Neuron (in vitro differentiated cells): Measurements from ENCODE around the gene CYP4F22.

Source experiments
- H2AFZ ChIP-seq: one replicate; pipeline ENCODE4 v1.6.1; 2013; ENCODE audit warnings: low read depth, mild to moderate bottlenecking, inconsistent platforms, low read length, moderate library complexity
- H3K27me3 ChIP-seq: one replicate; pipeline ENCODE4 v1.6.1; 2013; ENCODE audit warnings: low read length; ENCODE audit not compliant: insufficient read depth
- H3K36me3 ChIP-seq: one replicate; pipeline ENCODE4 v1.6.1; 2013; ENCODE audit warnings: low read length; ENCODE audit not compliant: insufficient read depth
- H3K4me1 ChIP-seq: one replicate; pipeline ENCODE4 v1.6.1; 2013; ENCODE audit warnings: low read length; ENCODE audit not compliant: insufficient read depth
- H3K4me3 ChIP-seq: 2 replicates; pipeline ENCODE4 v1.5.1; 2013; ENCODE audit warnings: mild to moderate bottlenecking, low read length, moderate library complexity
- H3K9me3 ChIP-seq: one replicate; pipeline ENCODE4 v1.6.1; 2013; ENCODE audit warnings: low read length

The CYP4F22 gene

DNA sequence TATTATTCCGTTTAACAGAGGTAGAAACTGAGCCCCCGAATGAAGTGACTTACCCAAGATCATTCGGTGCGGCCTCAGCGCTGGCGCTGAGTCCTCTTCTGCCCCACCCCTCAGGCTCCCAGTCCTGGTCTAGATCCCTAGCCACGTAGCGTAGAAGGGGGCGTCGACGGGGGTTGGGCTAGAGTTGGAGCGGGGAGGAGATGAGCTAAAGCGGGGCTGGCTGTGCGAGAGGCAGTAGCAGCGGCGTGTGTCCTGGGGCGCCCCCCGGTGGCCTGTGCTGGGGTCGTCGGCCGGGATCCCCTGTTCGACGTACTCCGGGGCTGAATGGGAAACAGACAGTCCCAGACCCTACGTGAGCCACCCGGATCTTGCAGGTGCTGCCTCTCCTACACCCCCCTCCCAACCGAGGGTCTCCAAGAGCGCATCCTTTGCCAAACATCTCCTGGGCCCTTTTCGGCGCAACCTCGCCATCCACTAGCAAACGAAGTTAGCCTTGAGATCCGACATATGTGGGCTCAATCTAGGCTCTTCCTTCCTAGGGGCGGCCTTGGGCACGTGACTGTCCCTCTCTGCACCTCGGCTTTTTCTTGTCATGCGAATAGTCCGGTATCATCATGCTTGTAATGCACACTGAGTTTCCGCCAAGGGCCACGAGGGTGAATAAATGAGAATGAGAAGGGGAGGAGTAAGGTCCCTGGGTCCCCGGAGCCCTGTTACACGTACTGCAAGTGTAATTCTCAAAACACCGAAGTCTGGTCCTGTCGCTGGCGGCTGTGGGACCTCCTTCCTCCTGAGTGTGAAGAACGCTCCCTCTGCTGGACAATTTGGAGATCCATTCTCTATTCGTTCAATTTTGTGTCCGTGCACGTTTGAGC is 47.7 kb downstream of the CYP4F22 start:
- no peak overlapping the region for H2AFZ ChIP-seq
- H3K36me3 ChIP-seq, result no peaks in the 10 kb centered on the region
- no peak overlapping the region for H3K4me3 ChIP-seq
- H3K9me3 ChIP-seq, result no peaks in the 10 kb centered on the region
- H3K27me3 ChIP-seq, result peaks cover 2% of the 10 kb centered on the region
- H3K4me1 ChIP-seq, result no peaks in the 10 kb centered on the region

DNA sequence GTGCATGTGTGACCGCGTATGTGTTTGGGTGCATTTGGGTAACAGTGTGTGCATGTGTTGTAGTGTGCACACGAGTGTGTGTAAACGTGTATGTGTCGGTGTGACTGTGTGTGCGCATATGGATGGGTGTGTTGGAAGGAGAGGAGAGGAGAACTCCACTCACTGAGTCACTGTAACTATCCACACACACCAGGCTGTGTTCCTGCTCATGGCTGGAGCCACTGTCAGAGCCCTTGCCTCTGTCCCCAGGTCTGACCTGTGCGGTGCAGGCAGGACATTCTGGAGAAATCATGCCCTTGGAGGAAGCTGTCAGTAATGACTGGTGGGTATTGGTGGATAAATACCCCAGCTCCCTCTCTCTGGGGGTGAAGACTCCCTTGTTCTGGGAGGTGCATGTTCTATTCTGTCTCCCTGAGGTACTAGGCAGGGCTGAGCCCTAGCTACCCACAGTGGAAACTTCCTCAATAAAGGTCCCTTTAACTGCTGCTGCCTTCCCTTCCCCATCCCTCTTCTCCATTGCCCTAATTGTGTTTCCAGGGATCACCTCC is 48.4 kb downstream of the CYP4F22 start:
- Histone ChIP-seq H3K4me3 (no peak overlapping the region), H3K27me3 (peaks cover 2% of the 10 kb centered on the region), H3K36me3 (no peaks in the 10 kb centered on the region), H3K4me1 (no peaks in the 10 kb centered on the region), H2AFZ (no peak overlapping the region), H3K9me3 (no peaks in the 10 kb centered on the region)

DNA sequence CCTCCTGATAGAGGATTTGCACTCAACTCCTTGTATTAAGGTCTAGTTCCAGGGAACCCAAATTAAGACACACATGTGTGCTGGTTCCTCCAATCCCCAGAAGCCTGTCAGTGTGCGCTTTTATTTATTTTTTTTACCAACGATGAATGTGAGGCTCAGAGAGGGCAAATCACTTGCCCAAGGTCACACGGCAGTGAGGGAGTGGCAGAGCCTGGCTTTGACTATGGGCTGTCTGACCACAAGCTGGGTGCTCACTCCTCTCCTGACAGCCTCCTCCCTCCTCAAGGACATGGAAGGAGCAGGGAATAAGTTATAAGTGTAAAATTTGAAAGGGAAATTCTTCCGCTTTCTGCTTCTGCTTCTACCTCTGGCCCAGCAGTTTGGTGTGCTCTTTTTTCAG is 48.9 kb downstream of the CYP4F22 start:
- no peaks in the 10 kb centered on the region for H3K36me3 ChIP-seq
- no peaks in the 10 kb centered on the region for H3K4me1 ChIP-seq
- no peak overlapping the region for H3K4me3 ChIP-seq
- no peaks in the 10 kb centered on the region for H3K9me3 ChIP-seq
- no peak overlapping the region for H2AFZ ChIP-seq
- peaks cover 2% of the 10 kb centered on the region for H3K27me3 ChIP-seq

DNA sequence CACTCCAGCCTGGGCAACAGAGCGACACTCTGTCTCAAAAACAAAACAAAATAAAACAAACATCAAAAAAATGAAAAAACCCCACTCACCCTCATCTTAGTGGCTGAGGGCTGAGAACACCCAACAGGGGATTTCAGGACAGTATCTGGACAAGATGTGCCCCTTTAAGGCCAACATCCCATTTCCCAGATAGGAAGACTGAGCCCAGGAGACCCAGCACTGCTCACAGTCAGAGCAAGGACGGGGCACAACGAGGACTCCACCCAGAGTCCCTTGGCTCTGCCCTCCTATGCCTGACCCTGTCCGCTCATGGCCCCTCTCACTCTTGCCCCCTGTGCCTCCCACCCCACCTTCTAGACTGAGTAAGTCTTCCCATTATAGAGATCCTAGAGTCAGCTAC is 53.8 kb downstream of the CYP4F22 start:
- no peak overlapping the region for H2AFZ ChIP-seq
- peaks cover 5% of the 10 kb centered on the region for H3K27me3 ChIP-seq
- H3K4me3 ChIP-seq, result no peak overlapping the region
- H3K4me1 ChIP-seq, result no peaks in the 10 kb centered on the region
- H3K36me3 ChIP-seq, result no peaks in the 10 kb centered on the region
- H3K9me3 ChIP-seq, result no peaks in the 10 kb centered on the region

DNA sequence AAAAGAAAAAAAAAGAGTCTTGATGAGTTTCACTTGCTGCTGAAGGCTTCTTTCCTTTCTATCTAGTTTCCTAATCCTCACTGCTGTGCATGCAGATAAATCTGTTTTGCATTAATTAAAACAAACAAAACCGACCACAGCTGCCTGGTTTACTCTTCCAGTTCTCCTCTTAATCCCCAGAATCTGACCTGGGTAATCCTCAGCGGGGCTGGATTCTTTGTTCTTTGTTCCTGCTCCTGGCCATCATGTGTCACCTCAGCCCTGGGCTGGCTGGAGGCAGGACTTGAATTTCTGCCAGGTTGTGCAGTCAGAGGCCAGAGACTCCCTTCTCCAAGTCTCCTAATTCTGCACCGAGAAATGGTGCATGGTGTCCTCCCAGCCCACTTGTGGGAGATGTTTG is 54.5 kb downstream of the CYP4F22 start:
- H3K4me3 ChIP-seq, result no peak overlapping the region
- H3K27me3 ChIP-seq, result peaks cover 5% of the 10 kb centered on the region
- H3K4me1 ChIP-seq, result no peaks in the 10 kb centered on the region
- no peaks in the 10 kb centered on the region for H3K36me3 ChIP-seq
- no peaks in the 10 kb centered on the region for H3K9me3 ChIP-seq
- no peak overlapping the region for H2AFZ ChIP-seq

DNA sequence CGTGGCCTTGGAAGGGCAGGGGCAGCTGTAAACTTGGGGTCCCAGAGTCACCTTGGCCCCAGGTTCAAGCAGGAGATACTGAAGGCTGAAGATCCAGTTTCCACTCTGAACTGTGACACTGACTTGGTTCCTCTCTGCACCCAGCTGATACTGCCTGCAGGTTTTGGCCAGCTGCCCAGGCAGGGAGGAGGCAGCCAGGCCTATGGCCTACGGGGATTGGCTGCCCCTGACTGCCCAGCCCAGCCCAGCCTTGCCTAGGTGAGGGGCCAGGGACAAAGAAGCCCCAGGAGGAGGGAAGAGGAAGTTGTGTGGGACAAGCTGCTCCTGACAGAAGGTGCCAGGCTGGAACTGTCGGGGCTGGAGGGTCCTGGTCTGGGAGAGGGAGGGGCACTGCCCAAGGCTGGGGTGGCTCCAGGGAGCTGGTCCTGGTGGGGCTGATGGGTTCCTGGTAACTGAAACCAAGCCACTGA is 55.0 kb downstream of the CYP4F22 start:
- H3K4me3 ChIP-seq, result no peak overlapping the region
- no peaks in the 10 kb centered on the region for H3K4me1 ChIP-seq
- no peaks in the 10 kb centered on the region for H3K36me3 ChIP-seq
- no peak overlapping the region for H2AFZ ChIP-seq
- H3K9me3 ChIP-seq, result no peaks in the 10 kb centered on the region
- peaks cover 8% of the 10 kb centered on the region for H3K27me3 ChIP-seq

DNA sequence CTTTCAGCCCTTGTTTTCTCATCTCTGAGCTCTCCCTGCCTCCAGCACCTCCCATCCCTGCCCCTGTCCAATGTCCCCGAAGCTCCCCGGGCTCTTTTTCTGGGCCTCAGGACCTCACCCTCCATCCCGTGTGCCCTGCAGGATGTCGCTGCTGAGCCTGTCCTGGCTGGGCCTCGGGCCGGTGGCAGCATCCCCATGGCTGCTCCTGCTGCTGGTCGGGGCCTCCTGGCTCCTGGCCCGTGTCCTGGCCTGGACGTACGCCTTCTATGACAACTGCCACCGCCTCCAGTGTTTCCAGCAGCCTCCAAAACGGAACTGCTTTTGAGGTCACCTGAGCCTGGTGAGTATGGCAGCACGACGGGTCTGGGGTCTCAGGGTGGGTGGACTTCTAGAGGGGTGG is 55.6 kb downstream of the CYP4F22 start:
- peaks cover 8% of the 10 kb centered on the region for H3K27me3 ChIP-seq

DNA sequence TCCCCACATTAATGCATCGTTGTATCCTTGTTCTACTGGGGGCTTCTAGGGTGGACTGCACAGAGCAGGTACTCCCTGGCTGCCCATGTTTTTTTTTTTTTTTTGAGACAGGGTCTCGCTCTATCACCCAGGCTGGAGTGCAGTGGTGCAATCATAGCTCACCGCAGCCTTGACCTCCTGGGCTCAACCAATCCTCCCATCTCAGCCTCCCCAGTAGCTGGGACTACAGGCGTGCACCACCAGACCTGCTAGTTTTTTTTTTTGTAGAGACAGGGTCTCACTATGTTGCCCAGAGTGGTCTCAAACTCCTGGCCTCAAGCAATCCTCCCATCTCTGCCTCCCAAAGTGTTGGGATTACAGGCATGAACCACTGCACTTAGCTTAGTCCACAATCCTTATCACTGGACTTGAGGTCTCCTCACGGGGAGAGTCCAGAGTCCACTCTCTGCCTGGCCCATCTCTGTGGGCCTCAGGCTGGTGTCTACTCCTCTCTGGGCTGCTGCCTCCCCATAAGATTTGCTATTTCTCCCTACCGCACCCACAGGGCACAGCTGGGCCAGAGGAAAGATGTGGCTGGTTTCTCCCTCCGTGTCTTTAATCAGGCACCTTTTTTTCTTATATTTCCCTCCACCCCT is 56.3 kb downstream of the CYP4F22 start:
- H3K4me1 ChIP-seq, result no peaks in the 10 kb centered on the region
- H2AFZ ChIP-seq, result no peak overlapping the region
- no peak overlapping the region for H3K4me3 ChIP-seq
- peaks cover 8% of the 10 kb centered on the region for H3K27me3 ChIP-seq
- H3K36me3 ChIP-seq, result no peaks in the 10 kb centered on the region
- H3K9me3 ChIP-seq, result no peaks in the 10 kb centered on the region

More for the DNA sequence above, 55.6 kb downstream of the CYP4F22 start:
- no peak overlapping the region for H3K4me3 ChIP-seq
- H2AFZ ChIP-seq, result no peak overlapping the region
- H3K4me1 ChIP-seq, result no peaks in the 10 kb centered on the region
- no peaks in the 10 kb centered on the region for H3K36me3 ChIP-seq
- no peaks in the 10 kb centered on the region for H3K9me3 ChIP-seq

DNA sequence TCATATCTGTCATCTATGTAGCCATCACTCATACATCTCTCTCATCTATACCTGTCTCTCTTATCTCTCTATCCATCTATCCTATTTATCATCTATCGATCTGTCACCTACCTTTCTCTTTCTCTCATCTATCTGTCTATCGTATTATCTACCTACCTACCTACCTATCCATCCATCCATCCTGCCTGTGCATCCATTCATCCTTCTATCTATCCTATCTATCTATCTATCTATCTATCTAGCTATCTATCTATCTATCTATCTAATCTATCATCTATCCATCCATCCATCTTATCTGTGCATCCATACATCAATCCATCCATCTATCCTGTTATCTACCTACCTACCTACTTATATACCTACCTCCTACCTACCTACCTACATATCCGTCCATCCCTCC is 62.1 kb downstream of the CYP4F22 start:
- Histone ChIP-seq H3K4me1 (no peaks in the 10 kb centered on the region), H2AFZ (no peak overlapping the region), H3K9me3 (no peaks in the 10 kb centered on the region), H3K36me3 (no peaks in the 10 kb centered on the region), H3K27me3 (peaks cover 13% of the 10 kb centered on the region), H3K4me3 (no peak overlapping the region)

DNA sequence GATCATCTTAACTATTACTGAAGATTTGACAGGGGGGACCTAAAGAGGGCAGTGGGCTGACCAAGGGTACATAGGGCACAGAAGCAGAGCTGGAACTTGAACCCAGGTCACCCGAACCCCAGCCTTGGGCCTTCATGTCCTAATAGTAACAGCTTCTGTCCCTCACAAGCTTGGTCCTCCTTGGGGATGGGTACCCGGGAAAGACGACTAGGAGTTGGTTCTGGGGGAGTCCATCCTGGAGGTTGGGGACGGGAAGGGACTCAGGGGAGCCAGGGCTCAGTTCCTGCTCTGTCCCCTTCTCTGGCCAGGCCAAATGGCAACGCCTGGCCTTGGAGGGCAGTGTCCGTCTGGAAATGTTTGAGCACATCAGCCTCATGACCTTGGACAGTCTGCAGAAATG is 67.1 kb downstream of the CYP4F22 start:
- no peaks in the 10 kb centered on the region for H3K9me3 ChIP-seq
- no peaks in the 10 kb centered on the region for H3K4me1 ChIP-seq
- H3K27me3 ChIP-seq, result peaks cover 6% of the 10 kb centered on the region
- no peak overlapping the region for H2AFZ ChIP-seq
- H3K4me3 ChIP-seq, result no peak overlapping the region
- H3K36me3 ChIP-seq, result no peaks in the 10 kb centered on the region

DNA sequence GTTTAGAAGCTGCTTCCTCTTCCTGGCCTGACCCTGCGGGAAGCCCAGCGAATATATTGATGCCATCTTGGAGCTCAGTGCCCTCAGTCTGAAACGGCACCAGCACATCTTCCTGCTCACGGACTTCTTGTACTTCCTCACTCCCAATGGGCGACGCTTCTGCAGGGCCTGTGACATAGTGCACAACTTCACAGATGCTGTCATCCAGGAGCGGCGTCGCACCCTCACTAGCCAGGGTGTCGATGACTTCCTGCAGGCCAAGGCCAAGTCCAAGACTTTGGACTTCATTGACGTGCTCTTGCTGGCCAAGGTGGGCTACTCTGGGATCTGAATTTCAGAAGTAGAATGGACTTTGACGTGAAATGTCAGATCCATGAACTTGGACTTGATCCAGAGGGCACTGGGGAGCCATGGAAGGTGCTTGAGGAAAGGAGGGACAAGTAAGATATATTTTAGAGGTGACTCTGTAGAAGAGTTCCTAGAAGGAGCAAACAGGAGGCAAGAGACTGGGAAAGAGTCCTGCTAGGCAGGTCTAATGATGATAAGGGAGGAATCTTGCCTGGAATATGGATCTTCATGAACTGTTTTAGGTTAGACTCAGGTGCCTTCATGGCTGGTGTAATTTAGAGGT is 68.3 kb downstream of the CYP4F22 start:
- Histone ChIP-seq H3K4me1 (no peaks in the 10 kb centered on the region), H3K27me3 (peaks cover 6% of the 10 kb centered on the region), H3K36me3 (no peaks in the 10 kb centered on the region), H2AFZ (no peak overlapping the region), H3K4me3 (no peak overlapping the region), H3K9me3 (no peaks in the 10 kb centered on the region)

DNA sequence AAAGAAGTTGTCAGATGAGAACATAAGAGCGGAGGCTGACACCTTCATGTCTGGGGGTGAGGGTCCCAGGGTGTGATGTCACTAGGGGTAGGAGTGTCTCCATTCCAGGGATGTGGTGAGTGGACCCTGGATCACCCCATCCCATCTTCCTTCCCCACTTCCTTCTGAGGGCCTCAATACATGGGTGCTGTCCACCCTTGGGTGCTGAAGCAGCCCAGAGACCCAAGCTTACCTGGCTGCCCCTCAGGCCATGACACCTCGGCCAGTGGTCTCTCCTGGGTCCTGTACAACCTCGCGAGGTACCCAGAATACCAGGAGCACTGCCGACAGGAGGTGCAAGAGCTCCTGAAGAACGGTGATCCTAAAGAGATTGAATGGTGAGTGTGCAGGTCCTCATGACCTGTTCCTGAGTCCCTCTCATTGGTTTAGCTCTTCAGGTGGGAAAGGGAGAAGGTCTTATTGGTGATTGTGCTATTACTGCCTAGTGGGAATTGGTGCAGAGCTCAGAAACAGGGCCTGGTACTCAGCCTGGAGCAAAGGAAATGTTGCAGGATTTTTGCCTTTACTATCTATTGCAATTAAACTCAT is 69.0 kb downstream of the CYP4F22 start:
- H3K36me3 ChIP-seq, result no peaks in the 10 kb centered on the region
- H3K4me3 ChIP-seq, result no peak overlapping the region
- no peaks in the 10 kb centered on the region for H3K9me3 ChIP-seq
- H2AFZ ChIP-seq, result no peak overlapping the region
- no peaks in the 10 kb centered on the region for H3K4me1 ChIP-seq
- H3K27me3 ChIP-seq, result peaks cover 6% of the 10 kb centered on the region

DNA sequence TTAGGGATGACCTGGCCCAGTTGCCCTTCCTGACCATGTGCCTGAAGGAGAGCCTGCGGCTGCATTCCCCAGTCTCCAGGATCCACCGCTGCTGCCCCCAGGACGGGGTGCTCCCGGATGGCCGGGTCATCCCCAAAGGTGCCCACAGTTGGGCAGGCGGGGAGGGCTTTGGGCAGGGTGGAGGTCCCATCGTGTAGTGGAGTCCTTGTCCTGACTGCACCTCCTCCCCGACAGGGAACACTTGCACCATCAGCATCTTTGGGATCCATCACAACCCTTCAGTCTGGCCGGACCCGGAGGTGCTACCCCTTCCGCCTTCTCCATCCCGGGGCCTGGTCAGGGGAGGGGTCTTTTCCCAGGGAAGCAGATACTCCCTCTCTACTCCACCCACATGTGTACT is 75.0 kb downstream of the CYP4F22 start:
- no peaks in the 10 kb centered on the region for H3K27me3 ChIP-seq
- no peak overlapping the region for H3K4me3 ChIP-seq

More for the DNA sequence above, 75.0 kb downstream of the CYP4F22 start:
- Histone ChIP-seq H3K4me1 (no peaks in the 10 kb centered on the region), H3K36me3 (no peaks in the 10 kb centered on the region), H2AFZ (no peak overlapping the region), H3K9me3 (no peaks in the 10 kb centered on the region)
